ENCODE measurements around the gene AMFR.

DNA sequence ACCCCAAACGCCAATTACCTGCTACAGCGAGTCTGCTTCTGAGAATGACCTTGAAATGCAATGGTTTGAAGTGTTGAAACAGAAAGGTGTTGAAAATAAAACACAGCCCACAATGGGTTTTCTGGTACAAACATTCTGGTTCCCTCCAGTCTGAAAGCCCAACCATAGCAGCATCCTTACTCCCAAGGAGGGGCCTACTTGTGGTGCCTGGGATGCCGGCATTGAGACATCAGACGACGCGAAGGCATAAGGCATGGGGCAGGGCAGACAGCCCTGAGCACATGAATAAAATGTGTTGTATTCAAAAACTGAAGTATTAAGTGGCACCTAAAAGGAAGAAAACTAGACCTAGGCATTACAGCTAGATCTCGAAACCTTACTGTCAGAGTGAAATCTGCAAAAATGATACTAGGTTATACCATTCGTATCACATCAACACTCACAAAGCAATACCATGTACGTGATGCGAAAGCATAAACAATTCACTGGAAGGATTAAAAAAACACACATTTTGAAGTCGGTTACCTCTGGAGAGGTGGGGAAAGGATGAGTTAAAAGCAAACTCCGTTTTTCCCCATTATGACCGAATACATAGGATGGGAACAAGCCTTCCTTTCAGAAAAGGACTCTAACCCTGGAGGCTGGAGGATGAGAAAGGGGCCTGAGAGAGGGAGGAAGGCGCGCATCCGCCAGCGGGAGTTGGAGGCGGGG lies 25.1 kb upstream of the AMFR start:
- no peak for TF ChIP-seq POLR2A (IDR thresholded peaks at IDR 0.05)
- TF ChIP-seq, protein P1, sequence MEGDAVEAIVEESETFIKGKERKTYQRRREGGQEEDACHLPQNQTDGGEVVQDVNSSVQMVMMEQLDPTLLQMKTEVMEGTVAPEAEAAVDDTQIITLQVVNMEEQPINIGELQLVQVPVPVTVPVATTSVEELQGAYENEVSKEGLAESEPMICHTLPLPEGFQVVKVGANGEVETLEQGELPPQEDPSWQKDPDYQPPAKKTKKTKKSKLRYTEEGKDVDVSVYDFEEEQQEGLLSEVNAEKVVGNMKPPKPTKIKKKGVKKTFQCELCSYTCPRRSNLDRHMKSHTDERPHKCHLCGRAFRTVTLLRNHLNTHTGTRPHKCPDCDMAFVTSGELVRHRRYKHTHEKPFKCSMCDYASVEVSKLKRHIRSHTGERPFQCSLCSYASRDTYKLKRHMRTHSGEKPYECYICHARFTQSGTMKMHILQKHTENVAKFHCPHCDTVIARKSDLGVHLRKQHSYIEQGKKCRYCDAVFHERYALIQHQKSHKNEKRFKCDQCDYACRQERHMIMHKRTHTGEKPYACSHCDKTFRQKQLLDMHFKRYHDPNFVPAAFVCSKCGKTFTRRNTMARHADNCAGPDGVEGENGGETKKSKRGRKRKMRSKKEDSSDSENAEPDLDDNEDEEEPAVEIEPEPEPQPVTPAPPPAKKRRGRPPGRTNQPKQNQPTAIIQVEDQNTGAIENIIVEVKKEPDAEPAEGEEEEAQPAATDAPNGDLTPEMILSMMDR (IDR thresholded peaks at IDR 0.05): no peak

Data from right lobe of liver (tissue), 4 donors.